Stimulated activated CD4-positive, alpha-beta T cell treated with anti-CD3 and anti-CD28 coated beads, Interleukin-12 subunit alpha, Interleukin-12 subunit beta, amount 100 ng/mL, for 24 hours (primary cell): Measurements from ENCODE around the gene UBR3.

Experiments used
- DNase-seq, 2 experiments: peaks; one replicate each; pipeline ENCODE4 v3.0.0-alpha.2; 2020; ENCODE audit warnings: low read depth in 2 of 2

Gene UBR3

GRCh38 chr2:170006587-170007325, 179.5 kb downstream of the UBR3 start:
- DNase-seq: no peak

- DNase-seq: no peak
Measured at GRCh38 chr2:170009209-170009608, 182.0 kb downstream of the UBR3 start.

GRCh38 chr2:170012773-170013172, 185.5 kb downstream of the UBR3 start:
- no peak for DNase-seq

GRCh38 chr2:170013802-170014551, 186.7 kb downstream of the UBR3 start:
- DNase-seq: no peak

- DNase-seq: no peak
Measured at GRCh38 chr2:170014769-170015168, 187.5 kb downstream of the UBR3 start.

GRCh38 chr2:170017860-170018532, 190.7 kb downstream of the UBR3 start:
- DNase-seq: no peak

- no peak for DNase-seq
Measured at GRCh38 chr2:170019060-170019805, 192.0 kb downstream of the UBR3 start.

GRCh38 chr2:170020777-170021176, 193.5 kb downstream of the UBR3 start:
- no peak for DNase-seq

- no peak for DNase-seq
Measured at GRCh38 chr2:170022692-170023091, 195.4 kb downstream of the UBR3 start.

GRCh38 chr2:170024721-170025120, 197.5 kb downstream of the UBR3 start:
- no peak for DNase-seq

GRCh38 chr2:170025223-170025622, 198.0 kb downstream of the UBR3 start:
- no peak for DNase-seq

- DNase-seq: no peak
Measured at GRCh38 chr2:170026361-170026760, 199.1 kb downstream of the UBR3 start.

GRCh38 chr2:170029551-170029950, 202.3 kb downstream of the UBR3 start:
- no peak for DNase-seq

GRCh38 chr2:170030040-170030439, 202.8 kb downstream of the UBR3 start:
- no peak for DNase-seq

- no peak for DNase-seq
Measured at GRCh38 chr2:170031288-170031687, 204.0 kb downstream of the UBR3 start.

- DNase-seq: no peak
Measured at GRCh38 chr2:170034596-170034995, 207.3 kb downstream of the UBR3 start.

GRCh38 chr2:170038734-170039133, 211.5 kb downstream of the UBR3 start:
- DNase-seq: no peak

GRCh38 chr2:170039401-170040172, 212.3 kb downstream of the UBR3 start:
- no peak for DNase-seq

GRCh38 chr2:170044751-170045478, 217.7 kb downstream of the UBR3 start:
- no peak for DNase-seq

- no peak for DNase-seq
Measured at GRCh38 chr2:170047331-170048065, 220.2 kb downstream of the UBR3 start.
